H1 (cell line): ENCODE measurements around the gene SYNGR3. TPM values are rescaled to one million over a fixed set of nuclear protein-coding genes. Genes with fewer than 3 reads are reported as not detected.
A peak's percentile ranks its signal among the peaks of the same experiment; 100 is the strongest.

Experiments used
- CTCF ChIA-PET: fragments of 300-600 bp; sonication (Branson Sonifier 250); formaldehyde crosslinking; loops from one replicate; lab custom pipeline; 2021; ENCODE audit not compliant: partially characterized antibody; lab: Charles Lee
- POLR2A ChIA-PET: fragments of 300-600 bp; sonication (Branson Sonifier 250); formaldehyde crosslinking; loops from one replicate; lab custom pipeline; 2021; ENCODE audit warnings: inconsistent platforms; ENCODE audit not compliant: partially characterized antibody; lab: Charles Lee
- DNase-seq, 2 experiments: peaks; one replicate each; pipeline versions ENCODE4 v3.0.0 to v3.0.0-alpha.2; 2010 to 2022; ENCODE audit warnings: low spot score in 2 of 2, low read depth in 1 of 2, mixed read lengths in 1 of 2
- FAIRE-seq: peaks from 2 replicates; lab custom pipeline; 2011; peaks lifted over from hg19 to GRCh38; lab: Jason Lieb, UNC
- H2AFZ ChIP-seq: 2 replicates; pipeline ENCODE4 v1.8.1; 2012; ENCODE audit warnings: low read length, inconsistent platforms
- H2AK5ac ChIP-seq: 2 replicates; pipeline ENCODE4 v1.6.1; 2013; ENCODE audit warnings: low read depth, low read length
- H2BK120ac ChIP-seq: replicated peaks from 2 replicates; pipeline ENCODE3; 2013; ENCODE audit warnings: low read depth, low read length, inconsistent platforms
- H2BK12ac ChIP-seq: 2 replicates; pipeline ENCODE4 v1.6.1; 2013; ENCODE audit warnings: low read depth, low read length
- H2BK15ac ChIP-seq: 2 replicates; pipeline ENCODE4 v1.6.1; 2013; ENCODE audit warnings: low read length
- H2BK20ac ChIP-seq: 2 replicates; pipeline ENCODE4 v1.6.1; 2013; ENCODE audit warnings: low read length
- H2BK5ac ChIP-seq: 2 replicates; pipeline ENCODE4 v1.6.1; 2013; ENCODE audit warnings: low read depth, low read length
- H3K14ac ChIP-seq: 2 replicates; pipeline ENCODE4 v1.6.1; 2013; ENCODE audit warnings: inconsistent platforms; ENCODE audit not compliant: insufficient read length
- H3K18ac ChIP-seq: 2 replicates; pipeline ENCODE4 v1.6.1; 2013; ENCODE audit warnings: low read length; ENCODE audit errors: extremely low read depth
- H3K23ac ChIP-seq: 2 replicates; pipeline ENCODE4 v1.6.1; 2013; ENCODE audit warnings: inconsistent platforms; ENCODE audit not compliant: insufficient read length
- H3K23me2 ChIP-seq: 2 replicates; pipeline ENCODE4 v1.6.1; 2013; ENCODE audit warnings: low read depth, low read length
- H3K27ac ChIP-seq: 2 replicates; pipeline ENCODE4 v1.6.1; 2011; ENCODE audit warnings: low read depth, low read length, inconsistent platforms
- H3K27me3 ChIP-seq, 4 experiments: replicated peaks in 1 of 4; 1 replicate in 1 of 4; 2 replicates in 3 of 4; pipeline versions ENCODE4 v1.6.1 to v1.8.1; 2011 to 2013; ENCODE audit warnings: low read length in 3 of 4, mild to moderate bottlenecking in 3 of 4, inconsistent platforms in 2 of 4, mixed read lengths in 2 of 4, moderate library complexity in 1 of 4; ENCODE audit not compliant: control insufficient read depth in 3 of 4, insufficient read depth in 3 of 4; ENCODE audit errors: extremely low read depth in 1 of 4
- H3K36me3 ChIP-seq, 4 experiments: 2 replicates each; pipeline versions ENCODE4 v1.6.1 to v1.8.1; 2011 to 2013; ENCODE audit warnings: mild to moderate bottlenecking in 4 of 4, low read length in 3 of 4, moderate library complexity in 2 of 4, control low read depth in 1 of 4, inconsistent platforms in 1 of 4; ENCODE audit not compliant: insufficient read depth in 4 of 4, control insufficient read depth in 2 of 4
- H3K4ac ChIP-seq: replicated peaks from 2 replicates; pipeline ENCODE3; 2013; ENCODE audit warnings: low read length, low read depth, mixed read lengths, inconsistent platforms; ENCODE audit not compliant: insufficient read length
- H3K4me1 ChIP-seq, 4 experiments: replicated peaks in 1 of 4; 1 replicate in 1 of 4; 2 replicates in 3 of 4; pipeline versions ENCODE4 v1.6.1 to v1.8.1; 2011 to 2013; ENCODE audit warnings: low read length in 3 of 4, inconsistent platforms in 2 of 4, mixed read lengths in 1 of 4; ENCODE audit not compliant: insufficient read depth in 4 of 4, control insufficient read depth in 3 of 4
- H3K4me2 ChIP-seq, 2 experiments: 2 replicates each; pipeline versions ENCODE4 v1.6.1 to v1.8.1; 2011 to 2013; ENCODE audit warnings: low read depth in 2 of 2, low read length in 2 of 2, control low read depth in 1 of 2, inconsistent platforms in 1 of 2, mild to moderate bottlenecking in 1 of 2; ENCODE audit not compliant: insufficient read depth in 1 of 2
- H3K4me3 ChIP-seq, 4 experiments: fragments of 200-600, 300-600 bp in 1 of 4; sonication (generic), shearing (Covaris generic), sonication (Bioruptor Twin) in 1 of 4; 2 replicates each; pipeline versions ENCODE4 v1.5.1 to v1.8.1; 2011 to 2016; ENCODE audit warnings: low read length in 4 of 4, low read depth in 3 of 4, control low read depth in 2 of 4, inconsistent platforms in 2 of 4, mild to moderate bottlenecking in 2 of 4, mixed read lengths in 1 of 4, moderate library complexity in 1 of 4; ENCODE audit not compliant: insufficient read depth in 2 of 4; ENCODE audit errors: extremely low read depth in 1 of 4
- H3K56ac ChIP-seq: replicated peaks from 2 replicates; pipeline ENCODE3; 2013; ENCODE audit warnings: low read depth, mild to moderate bottlenecking, mixed read lengths, low read length, inconsistent platforms; ENCODE audit not compliant: insufficient read length
- H3K79me1 ChIP-seq: 2 replicates; pipeline ENCODE4 v1.6.1; 2013; ENCODE audit warnings: low read depth, low read length, control low read depth
- H3K79me2 ChIP-seq, 2 experiments: 2 replicates each; pipeline versions ENCODE4 v1.6.1 to v1.8.1; 2012 to 2013; ENCODE audit warnings: low read length in 2 of 2, mild to moderate bottlenecking in 2 of 2, inconsistent platforms in 1 of 2; ENCODE audit not compliant: insufficient read depth in 2 of 2, control insufficient read depth in 1 of 2
- H3K9ac ChIP-seq, 4 experiments: replicated peaks in 1 of 4; 1 replicate in 1 of 4; 2 replicates in 3 of 4; pipeline versions ENCODE4 v1.6.1 to v1.8.1; 2011 to 2013; ENCODE audit warnings: low read depth in 3 of 4, low read length in 3 of 4, control low read depth in 2 of 4, mild to moderate bottlenecking in 2 of 4, moderate library complexity in 2 of 4, inconsistent platforms in 1 of 4; ENCODE audit errors: extremely low read depth in 1 of 4
- H3K9me3 ChIP-seq, 2 experiments: 2 replicates each; pipeline versions ENCODE4 v1.6.1 to v1.8.1; 2012 to 2013; ENCODE audit warnings: mild to moderate bottlenecking in 2 of 2, moderate library complexity in 2 of 2, control low read depth in 1 of 2, inconsistent platforms in 1 of 2, low read depth in 1 of 2, low read length in 1 of 2, mixed read lengths in 1 of 2; ENCODE audit not compliant: insufficient read depth in 2 of 2
- H4K20me1 ChIP-seq, 2 experiments: replicated peaks in 1 of 2; 2 replicates each; pipeline versions ENCODE3 to v1.8.1; 2011 to 2013; ENCODE audit warnings: inconsistent platforms in 2 of 2, low read length in 2 of 2, mild to moderate bottlenecking in 1 of 2; ENCODE audit not compliant: insufficient read depth in 2 of 2, control insufficient read depth in 1 of 2
- H4K5ac ChIP-seq: 2 replicates; pipeline ENCODE4 v1.6.1; 2013; ENCODE audit warnings: low read length, low read depth, mixed read lengths, inconsistent platforms; ENCODE audit not compliant: insufficient read length
- H4K8ac ChIP-seq: 2 replicates; pipeline ENCODE4 v1.8.0; 2013; ENCODE audit warnings: mild to moderate bottlenecking, moderate library complexity, low read length, inconsistent platforms; ENCODE audit not compliant: insufficient read depth; ENCODE audit errors: extremely low read depth
- H4K91ac ChIP-seq: replicated peaks from 2 replicates; pipeline ENCODE3; 2013; ENCODE audit warnings: low read length, mixed read lengths, inconsistent platforms; ENCODE audit not compliant: insufficient read length
- ASH2L ChIP-seq: fragments of 200-600, 300-600 bp; sonication (generic); IDR thresholded peaks from one replicate; pipeline ENCODE4 v1.7.1; 2017; ENCODE audit warnings: low read length
- BACH1 ChIP-seq: IDR thresholded peaks from 2 replicates; pipeline ENCODE4 v1.6.1; 2012; ENCODE audit warnings: low read length, improper control_type of control experiment
- CREB1 ChIP-seq: IDR thresholded peaks from 2 replicates; pipeline ENCODE4 v1.6.1; 2012; ENCODE audit warnings: inconsistent platforms
- GABPA ChIP-seq: IDR thresholded peaks from 2 replicates; pipeline ENCODE4 v1.6.1; 2011; ENCODE audit warnings: mild to moderate bottlenecking, low read length, moderate library complexity, borderline replicate concordance; ENCODE audit not compliant: insufficient read depth
- GTF2F1 ChIP-seq: IDR thresholded peaks from 2 replicates; pipeline ENCODE4 v1.6.1; 2012; ENCODE audit warnings: low read depth, low read length, improper control_type of control experiment, borderline replicate concordance
- JUND ChIP-seq: IDR thresholded peaks from 2 replicates; pipeline ENCODE4 v1.6.1; 2011; ENCODE audit warnings: mild to moderate bottlenecking, improper control_type of control experiment, low read length
- NANOG ChIP-seq: IDR thresholded peaks from 2 replicates; pipeline ENCODE4 v1.6.1; 2011; ENCODE audit warnings: low read length, low read depth, mild to moderate bottlenecking, inconsistent platforms; ENCODE audit not compliant: insufficient read depth, poor library complexity, severe bottlenecking
- PHF8 ChIP-seq: fragments of 200-600 bp; sonication (generic); conservative IDR thresholded peaks from 2 replicates; pipeline ENCODE4 v1.7.1; 2012; ENCODE audit warnings: low read depth, mild to moderate bottlenecking, inconsistent platforms, low read length, moderate library complexity
- RFX5 ChIP-seq: IDR thresholded peaks from 2 replicates; pipeline ENCODE4 v1.6.1; 2011; ENCODE audit warnings: low read depth, low read length, improper control_type of control experiment, borderline replicate concordance
- SIN3A ChIP-seq, 2 experiments: IDR thresholded peaks in 1 of 2; conservative IDR thresholded peaks in 1 of 2; 2 replicates each; pipeline ENCODE4 v1.6.1; 2011 to 2012; ENCODE audit warnings: low read length in 2 of 2, improper control_type of control experiment in 1 of 2, low read depth in 1 of 2, mild to moderate bottlenecking in 1 of 2
- TAF1 ChIP-seq: IDR thresholded peaks from 2 replicates; pipeline ENCODE4 v1.6.1; 2011; ENCODE audit warnings: mild to moderate bottlenecking, low read depth, low read length
- WGBS, 2 experiments: shearing (Covaris generic) in 1 of 2; methylation state at CpG; one replicate each; pipeline versions ENCODE4 v1.1.6 to v1.1.7; 2013 to 2015; ENCODE audit warnings: low lambda C conversion rate in 2 of 2, mixed read lengths in 2 of 2, inconsistent platforms in 1 of 2, low coverage in 1 of 2, missing lambda C conversion rate in 1 of 2; ENCODE audit not compliant: insufficient replicate concordance in 2 of 2, insufficient coverage in 1 of 2, insufficient read length in 1 of 2; ENCODE audit errors: extremely low coverage in 1 of 2, missing lambda C conversion rate in 1 of 2; 5-methylcytosine and 5-hydroxymethylcytosine counted together
- polyA plus RNA-seq, 7 experiments: library from polyadenylated mRNA; depleted of rRNA in 3 of 7; stranded (reverse) in 5 of 7; unstranded in 2 of 7; fragments of >200 nt in 5 of 7; fragments of 200-250 nt in 2 of 7; gene quantifications; 1 replicate in 5 of 7; 2 replicates in 1 of 7; 4 replicates in 1 of 7; pipeline versions ENCODE4 v1.2.1 to v1.2.3, GENCODE V29; 2011 to 2013; ENCODE audit warnings: missing spikeins in 2 of 7, mixed read lengths in 2 of 7
- total RNA-seq: library from RNA; stranded (reverse); fragmentation: NEBNext Ultra II Directional; extraction: Animal tissue kit (Norgen Biotek cat#: 25700); gene quantifications from 2 replicates; pipeline ENCODE4 v1.2.1, GENCODE V29; 2021

Gene SYNGR3
- total and polyA plus RNA-seq, 2 of the 8 experiments (the other 6 are each of a cell fraction or from before 2014, with no cell fraction given), result 36.2 to 49.9 TPM

DNA sequence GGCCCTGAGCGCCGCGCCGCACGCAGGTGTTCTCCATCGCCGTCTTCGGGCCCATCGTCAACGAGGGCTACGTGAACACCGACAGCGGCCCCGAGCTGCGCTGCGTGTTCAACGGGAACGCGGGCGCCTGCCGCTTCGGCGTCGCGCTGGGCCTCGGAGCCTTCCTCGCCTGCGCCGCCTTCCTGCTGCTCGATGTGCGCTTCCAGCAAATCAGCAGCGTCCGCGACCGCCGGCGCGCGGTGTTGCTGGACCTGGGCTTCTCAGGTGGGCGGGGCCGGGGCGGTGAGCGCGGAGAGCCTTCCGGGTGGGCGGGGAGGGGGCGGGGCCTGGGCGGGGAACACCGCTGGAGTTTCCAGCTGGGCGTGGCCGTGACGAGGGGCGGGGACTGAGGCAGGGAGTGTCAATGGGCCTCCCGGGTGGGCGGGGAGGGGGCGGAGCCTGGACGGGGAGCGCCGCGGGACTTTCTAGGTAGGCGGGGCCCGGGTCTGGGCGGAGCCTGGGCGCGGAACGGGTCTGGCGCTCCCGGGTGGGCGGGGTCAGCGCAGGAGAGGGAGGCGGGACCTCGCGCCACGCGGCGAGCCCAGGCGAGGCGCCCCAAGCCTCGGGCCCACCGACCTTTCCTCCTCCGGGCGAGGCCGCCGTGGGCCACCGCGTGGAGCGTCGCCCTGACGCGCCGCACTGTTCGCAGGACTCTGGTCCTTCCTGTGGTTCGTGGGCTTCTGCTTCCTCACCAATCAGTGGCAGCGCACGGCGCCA is 2.4 kb downstream of the SYNGR3 start:
- Histone ChIP-seq H3K4me2 (peak overlapping the region; percentile 83 to 99), H3K4me3 (peak overlapping the region; percentile 46 to 82 (median 48)), H2AFZ (peak overlapping the region; percentile 98; the same call in 1 of the 2 replicates), H3K27me3 (peaks cover 4 to 37% (median 24%) of the 10 kb centered on the region in 4 experiments), H3K4me1 (peaks cover 0 to 24% (median 18%) of the 10 kb centered on the region in 4 experiments; a peak in 6 of 7 replicates), H3K23me2 (peaks cover 22% of the 10 kb centered on the region; the same call in 1 of the 2 replicates), H2BK15ac (peak overlapping the region; percentile 99), H3K56ac (no peak overlapping the region), H3K14ac (no peak overlapping the region), H3K79me2 (no peaks in the 10 kb centered on the region), H4K8ac (peak overlapping the region; percentile 98), H3K23ac (no peak overlapping the region), H3K18ac (peak overlapping the region; percentile 99), H4K20me1 (peaks cover 7 to 10% of the 10 kb centered on the region in 2 experiments), H2AK5ac (no peak overlapping the region; the same call in 1 of the 2 replicates), H3K36me3 (no peaks in the 10 kb centered on the region), H3K4ac (peak overlapping the region; percentile 99), H3K79me1 (no peaks in the 10 kb centered on the region), H3K27ac (peak overlapping the region; percentile 81; the same call in 1 of the 2 replicates), H2BK5ac (peak overlapping the region; percentile 96), H4K91ac (peak overlapping the region; percentile 98), H2BK20ac (peak overlapping the region; percentile 72; the same call in 1 of the 2 replicates), H4K5ac (peak overlapping the region; percentile 93), H2BK12ac (peak overlapping the region; percentile 94), H2BK120ac (peak overlapping the region; percentile 69), H3K9me3 (no peaks in the 10 kb centered on the region), H3K9ac (peak overlapping the region; percentile 63 to 92 (median 74))
- DNase-seq, result peak; percentile 85 to 98
- no peak for FAIRE-seq
- CTCF ChIA-PET, result interaction anchor here (2.1 to 6.8 kb wide), 3 partner anchors 10 to 16 kb away, joined by 7 to 55 read pairs (median 8); partner anchors contain the start of gene NOXO1
- POLR2A ChIA-PET, result interaction anchor here (0.7 to 28.2 kb wide), 20 partner anchors 9 to 200 kb away, joined by 3 to 736 read pairs (median 4); partner anchors contain the start of genes GFER, NDUFB10, NOXO1 and NPW
- 0% methylated on average over 56 of the region's 96 CpGs; no CpG with 5 or more reads in 1 of the 2 experiments for WGBS, 2 experiments
- TF ChIP-seq NANOG (no peak), ASH2L (no peak), GABPA (0 out of 2 replicates have a peak, but pooled peaks have one; percentile 24), CREB1 (peak; percentile 37), JUND (no peak), BACH1 (no peak), PHF8 (peak; percentile 97), SIN3A (conservative IDR thresholded peaks at IDR 0.05 in 1 of 2, IDR thresholded peaks at IDR 0.05 in 1 of 2; ENCODE audit: low read depth in 1 of 2, low read length in 2 of 2) (no peak), RFX5 (no peak), TAF1 (no peak), GTF2F1 (no peak)
